ENCODE data around the gene HPS3. TPM values are rescaled to one million over a fixed set of nuclear protein-coding genes. Genes with fewer than 3 reads are reported as not detected.

Gene HPS3
- total RNA-seq, 1 experiment from 2014 or later: 33.9 TPM

GRCh38 chr3:149118724-149119123 is 10.7 kb upstream of the HPS3 start:
- no peak for DNase-seq (ENCODE audit: low read depth, low spot score)
- in situ Hi-C loops (cut with HindIII; ENCODE audit: low pct_unique_long_range_greater_than_20kb, low sequenced_read_pairs): no loop called here

- in situ Hi-C loops (cut with HindIII; ENCODE audit: low pct_unique_long_range_greater_than_20kb, low sequenced_read_pairs): no loop called here
- DNase-seq (ENCODE audit: low read depth, low spot score): no peak
These were observed 10.0 kb upstream of the HPS3 start for GRCh38 chr3:149119466-149119865.

- in situ Hi-C loops (cut with HindIII; ENCODE audit: low pct_unique_long_range_greater_than_20kb, low sequenced_read_pairs): no loop called here
- peak; percentile 81 for DNase-seq (ENCODE audit: low read depth, low spot score)
These were observed 9.1 kb upstream of the HPS3 start for GRCh38 chr3:149120051-149120972.

- in situ Hi-C loops (cut with HindIII; ENCODE audit: low pct_unique_long_range_greater_than_20kb, low sequenced_read_pairs): no loop called here
- no peak for DNase-seq (ENCODE audit: low read depth, low spot score)
These were observed 6.5 kb upstream of the HPS3 start for GRCh38 chr3:149122721-149123578.

- in situ Hi-C loops (cut with HindIII; ENCODE audit: low pct_unique_long_range_greater_than_20kb, low sequenced_read_pairs): no loop called here
- no peak for DNase-seq (ENCODE audit: low read depth, low spot score)
These were observed 617 bp upstream of the HPS3 start for GRCh38 chr3:149128821-149129220.

- no peak for DNase-seq (ENCODE audit: low read depth, low spot score)
- in situ Hi-C loops (cut with HindIII; ENCODE audit: low pct_unique_long_range_greater_than_20kb, low sequenced_read_pairs): no loop called here
These were observed 2.2 kb downstream of the HPS3 start for GRCh38 chr3:149131589-149131988.

GRCh38 chr3:149134575-149134974 is 5.1 kb downstream of the HPS3 start:
- DNase-seq (ENCODE audit: low read depth, low spot score): peak; percentile 33
- in situ Hi-C loops (cut with HindIII; ENCODE audit: low pct_unique_long_range_greater_than_20kb, low sequenced_read_pairs): no loop called here

- no peak for DNase-seq (ENCODE audit: low read depth, low spot score)
- in situ Hi-C loops (cut with HindIII; ENCODE audit: low pct_unique_long_range_greater_than_20kb, low sequenced_read_pairs): no loop called here
These were observed 13.2 kb downstream of the HPS3 start for GRCh38 chr3:149142682-149143081.

- DNase-seq (ENCODE audit: low read depth, low spot score): no peak
- in situ Hi-C loops (cut with HindIII; ENCODE audit: low pct_unique_long_range_greater_than_20kb, low sequenced_read_pairs): no loop called here
These were observed 15.9 kb downstream of the HPS3 start for GRCh38 chr3:149145356-149145755.

GRCh38 chr3:149145974-149146373 is 16.5 kb downstream of the HPS3 start:
- in situ Hi-C loops (cut with HindIII; ENCODE audit: low pct_unique_long_range_greater_than_20kb, low sequenced_read_pairs): no loop called here
- no peak for DNase-seq (ENCODE audit: low read depth, low spot score)

- DNase-seq (ENCODE audit: low read depth, low spot score): no peak
- in situ Hi-C loops (cut with HindIII; ENCODE audit: low pct_unique_long_range_greater_than_20kb, low sequenced_read_pairs): no loop called here
These were observed 21.0 kb downstream of the HPS3 start for GRCh38 chr3:149150436-149150835.

GRCh38 chr3:149151843-149152242 is 22.4 kb downstream of the HPS3 start:
- peak; percentile 54 for DNase-seq (ENCODE audit: low read depth, low spot score)
- in situ Hi-C loops (cut with HindIII; ENCODE audit: low pct_unique_long_range_greater_than_20kb, low sequenced_read_pairs): no loop called here

- in situ Hi-C loops (cut with HindIII; ENCODE audit: low pct_unique_long_range_greater_than_20kb, low sequenced_read_pairs): no loop called here
- DNase-seq (ENCODE audit: low read depth, low spot score): no peak
These were observed 23.0 kb downstream of the HPS3 start for GRCh38 chr3:149152420-149152819.

GRCh38 chr3:149153402-149153801 is 24.0 kb downstream of the HPS3 start:
- no peak for DNase-seq (ENCODE audit: low read depth, low spot score)
- in situ Hi-C loops (cut with HindIII; ENCODE audit: low pct_unique_long_range_greater_than_20kb, low sequenced_read_pairs): no loop called here

- in situ Hi-C loops (cut with HindIII; ENCODE audit: low pct_unique_long_range_greater_than_20kb, low sequenced_read_pairs): no loop called here
These were observed 31.4 kb downstream of the HPS3 start for GRCh38 chr3:149160754-149161300.

GRCh38 chr3:149162007-149162406 is 32.6 kb downstream of the HPS3 start:
- in situ Hi-C loops (cut with HindIII; ENCODE audit: low pct_unique_long_range_greater_than_20kb, low sequenced_read_pairs): no loop called here
- DNase-seq (ENCODE audit: low read depth, low spot score): peak; percentile 69

More at GRCh38 chr3:149160754-149161300, 31.4 kb downstream of the HPS3 start:
- DNase-seq (ENCODE audit: low read depth, low spot score): no peak

GRCh38 chr3:149163066-149163465 is 33.6 kb downstream of the HPS3 start:
- DNase-seq (ENCODE audit: low read depth, low spot score): no peak
- in situ Hi-C loops (cut with HindIII; ENCODE audit: low pct_unique_long_range_greater_than_20kb, low sequenced_read_pairs): no loop called here

- no peak for DNase-seq (ENCODE audit: low read depth, low spot score)
These were observed 38.5 kb downstream of the HPS3 start for GRCh38 chr3:149167898-149168297.

More at GRCh38 chr3:149167898-149168297, 38.5 kb downstream of the HPS3 start:
- in situ Hi-C loops (cut with HindIII; ENCODE audit: low pct_unique_long_range_greater_than_20kb, low sequenced_read_pairs): no loop called here

All from SK-MEL-5 (cell line).